T47D (cell line): ENCODE results near the gene KIAA1671.

Experiments used
- DNase-seq, 2 experiments: peaks; one replicate each; pipeline versions ENCODE4 v3.0.0 to v3.0.0-alpha.2; 2011 to 2012; ENCODE audit warnings: low read depth in 1 of 2, low spot score in 1 of 2
- JUND ChIP-seq: IDR thresholded peaks from 2 replicates; pipeline ENCODE4 v1.6.1; 2012; ENCODE audit warnings: low read depth
- in situ Hi-C: cut with HindIII; loops from 2 replicates; pipeline ENCODE4 v1.10.0; 2016; ENCODE audit warnings: low sequenced_read_pairs, low pct_unique_long_range_greater_than_20kb

The KIAA1671 gene

DNA sequence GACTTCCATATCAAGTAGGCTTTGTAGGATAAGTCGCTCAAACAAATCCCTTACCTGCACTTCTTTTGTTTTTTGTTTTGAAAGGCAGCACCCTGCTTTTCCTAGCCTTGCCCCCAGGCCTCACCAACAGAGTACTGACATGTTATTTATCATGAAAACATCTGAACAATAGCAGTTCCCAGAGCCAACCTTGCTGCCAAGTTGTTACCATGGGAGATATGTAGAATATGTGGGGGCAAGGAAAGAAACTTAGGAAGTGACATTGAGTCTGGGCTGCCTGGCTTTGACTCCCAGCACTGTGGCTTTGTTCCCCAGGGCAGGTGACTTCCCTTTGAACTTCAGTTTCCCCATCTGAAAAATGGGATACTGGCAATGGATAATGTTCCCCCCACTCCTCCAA is 193.8 kb downstream of the KIAA1671 start:
- in situ Hi-C loops, result no loop called here
- no peak for DNase-seq
- no peak for TF ChIP-seq JUND

DNA sequence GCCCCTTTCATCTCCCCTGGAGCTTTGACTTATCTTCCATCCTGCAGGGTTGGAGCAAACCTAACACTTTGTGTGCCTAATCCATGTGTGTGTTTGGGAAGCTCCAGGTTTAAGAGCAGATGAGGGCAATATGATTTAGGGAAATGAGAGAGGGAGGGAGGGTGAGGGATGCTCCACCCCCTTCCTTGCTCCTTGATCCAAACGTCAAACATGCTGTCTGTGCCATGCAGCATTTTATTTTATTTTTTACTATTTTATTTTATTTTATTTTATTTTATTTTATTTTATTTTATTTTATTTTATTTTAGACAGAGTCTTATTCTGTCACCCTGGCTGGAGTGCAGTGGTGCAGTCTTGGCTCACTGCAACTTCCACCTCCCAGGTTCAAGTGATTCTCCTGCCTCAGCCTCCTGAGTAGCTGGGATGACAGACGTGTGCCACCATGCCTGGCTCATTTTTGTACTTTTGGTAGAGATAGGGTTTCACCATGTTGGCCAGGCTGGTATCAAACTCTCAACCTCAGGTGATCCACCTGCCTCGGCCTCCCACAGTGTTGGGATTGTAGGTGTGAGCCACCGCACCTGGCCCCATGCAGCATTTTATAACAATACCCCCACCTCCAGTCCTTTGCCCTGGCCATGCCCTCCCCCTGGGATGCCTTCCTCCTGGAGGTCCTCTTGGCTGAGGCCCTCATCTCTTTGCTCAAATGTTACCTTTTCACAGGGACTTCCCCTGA is 194.6 kb downstream of the KIAA1671 start:
- in situ Hi-C loops, result no loop called here
- no peak for TF ChIP-seq JUND
- DNase-seq, result no peak

DNA sequence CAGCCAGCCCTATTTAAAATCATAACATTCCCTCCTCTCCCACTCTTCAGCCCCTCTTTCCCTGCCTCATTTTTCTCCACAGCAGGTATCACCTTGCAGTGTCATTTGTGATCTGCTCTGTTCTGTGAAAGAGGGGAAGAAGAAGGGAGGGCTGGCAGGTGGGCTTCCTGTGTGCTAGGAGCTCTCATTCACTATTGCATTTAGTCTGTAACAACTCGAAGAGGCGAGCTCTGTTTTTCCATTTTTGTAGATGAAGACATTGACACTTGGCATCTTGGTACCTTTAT is 195.1 kb downstream of the KIAA1671 start:
- no peak for DNase-seq
- no peak for TF ChIP-seq JUND
- in situ Hi-C loops, result no loop called here

- no peak for TF ChIP-seq JUND
- in situ Hi-C loops, result no loop called here
- no peak for DNase-seq
These were observed 195.7 kb downstream of the KIAA1671 start for GRCh38 chr22:25148149-25148691.

GRCh38 chr22:25149014-25149413 is 196.5 kb downstream of the KIAA1671 start:
- no peak for TF ChIP-seq JUND
- in situ Hi-C loops, result no loop called here
- no peak for DNase-seq

GRCh38 chr22:25153961-25154666 is 201.6 kb downstream of the KIAA1671 start:
- peak; percentile 31 to 84 for DNase-seq
- in situ Hi-C loops, result no loop called here
- TF ChIP-seq JUND, result no peak

DNA sequence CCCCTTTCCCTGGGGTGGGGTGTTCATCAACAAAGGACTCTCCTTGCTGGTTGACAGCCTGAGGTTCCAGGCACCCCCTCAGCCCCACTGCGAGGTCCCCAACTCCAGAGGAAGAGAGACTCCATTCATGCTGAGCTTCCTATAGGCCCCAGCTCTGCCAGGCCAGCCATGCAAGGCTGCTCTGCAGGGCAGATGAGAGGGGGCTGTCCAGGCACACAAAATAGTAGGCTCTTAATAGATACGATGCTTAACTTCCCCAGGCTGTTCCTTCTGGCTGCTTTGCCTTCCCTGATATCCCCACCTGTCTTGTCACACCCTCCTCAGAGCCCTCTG is 202.1 kb downstream of the KIAA1671 start:
- no peak for TF ChIP-seq JUND
- DNase-seq, result no peak
- in situ Hi-C loops, result no loop called here

GRCh38 chr22:25156736-25157135 is 204.2 kb downstream of the KIAA1671 start:
- in situ Hi-C loops, result no loop called here
- no peak for DNase-seq
- no peak for TF ChIP-seq JUND

DNA sequence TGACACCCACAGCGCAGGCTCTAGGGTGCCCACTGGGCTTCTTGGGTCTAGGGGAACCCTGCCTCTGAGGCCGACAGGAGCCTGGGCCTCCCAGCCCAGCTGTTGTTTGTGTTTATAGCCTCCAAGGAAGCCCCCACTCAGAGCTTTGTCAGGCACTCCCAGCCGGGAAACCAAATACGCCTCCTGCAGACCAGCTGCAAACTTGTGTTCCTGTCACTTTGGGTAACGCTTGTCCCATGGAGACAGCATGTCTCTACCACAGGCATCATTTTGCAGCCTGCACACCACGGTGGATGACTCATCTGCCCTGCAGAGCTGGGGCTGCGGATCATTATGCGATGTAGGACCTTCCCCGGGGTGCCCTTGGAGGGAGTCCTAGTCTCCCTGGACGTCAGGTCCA is 206.5 kb downstream of the KIAA1671 start:
- in situ Hi-C loops, result no loop called here
- no peak for DNase-seq
- no peak for TF ChIP-seq JUND

DNA sequence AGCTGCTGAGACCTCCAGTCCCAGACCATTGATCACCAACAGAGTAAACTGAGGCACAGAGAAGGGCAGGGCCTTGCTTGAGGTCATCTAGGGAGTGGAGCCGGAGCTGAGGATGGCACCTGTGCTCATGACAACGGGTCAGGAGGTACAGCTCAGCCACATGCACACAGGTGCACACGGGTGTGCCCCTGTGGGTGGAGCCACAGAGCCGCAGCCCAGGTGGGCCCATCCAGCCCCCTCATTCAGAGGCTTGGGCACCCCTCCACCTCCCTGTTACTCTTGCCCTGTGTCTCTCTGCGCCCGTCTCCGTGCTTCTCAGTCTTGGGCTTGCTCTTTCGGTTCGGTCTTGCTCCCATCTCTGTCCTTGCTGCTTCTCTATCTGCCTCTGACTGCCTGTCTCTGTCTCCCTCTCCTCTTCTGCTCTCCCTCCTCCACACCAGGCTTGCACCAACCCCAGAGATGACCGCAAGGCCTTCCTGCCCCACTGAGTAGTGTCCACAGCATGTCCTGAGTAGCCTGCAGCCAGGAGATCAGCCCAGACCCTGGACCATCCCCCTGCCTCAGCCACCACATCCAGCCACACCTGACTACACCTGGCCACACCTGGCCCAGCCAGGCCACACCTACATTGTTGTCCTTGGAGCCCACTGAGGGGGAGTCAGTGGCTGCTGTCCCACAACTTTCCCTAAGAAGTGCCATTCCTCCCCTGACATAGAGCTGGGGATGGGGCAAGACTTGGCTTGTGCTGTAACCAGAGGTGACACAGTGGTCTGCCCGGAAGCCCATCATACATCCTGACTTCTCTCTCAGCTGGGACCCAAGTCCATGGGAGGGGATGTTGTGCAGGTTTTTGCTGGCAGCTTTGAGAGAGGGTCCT is 207.8 kb downstream of the KIAA1671 start:
- in situ Hi-C loops, result no loop called here
- TF ChIP-seq JUND, result no peak
- no peak for DNase-seq

- DNase-seq, result no peak
- in situ Hi-C loops, result no loop called here
- TF ChIP-seq JUND, result no peak
These were observed 208.8 kb downstream of the KIAA1671 start for GRCh38 chr22:25161017-25161915.

GRCh38 chr22:25161916-25162530 is 209.5 kb downstream of the KIAA1671 start:
- no peak for TF ChIP-seq JUND
- DNase-seq, result no peak
- in situ Hi-C loops, result no loop called here
